ENCODE results near the gene CPNE9. TPM values are rescaled to one million over a fixed set of nuclear protein-coding genes. Genes with fewer than 3 reads are reported as not detected.

The CPNE9 gene
- polyA plus RNA-seq, 2 donors: 0.05 TPM; not detected in 1

GRCh38 chr3:9685216-9686049, 18.2 kb upstream of the CPNE9 start:
- peaks cover 63 to 71% of the 10 kb centered on the region in 2 donors for H3K36me3 ChIP-seq (ENCODE audit: control insufficient read depth in 2 of 2, insufficient read depth in 2 of 2, low read length in 1 of 2)
- 93 to 96% methylated on average over 18 of the region's 18 CpGs for WGBS, 2 donors
- no peaks in the 10 kb centered on the region for H3K4me1 ChIP-seq (ENCODE audit: control insufficient read depth in 2 of 2, insufficient read depth in 2 of 2, low read length in 1 of 2)
- no peak overlapping the region for H3K4me3 ChIP-seq (ENCODE audit: low read depth in 1 of 2, low read length in 2 of 2)
- H3K9me3 ChIP-seq (ENCODE audit: control insufficient read depth in 2 of 2, insufficient read depth in 1 of 2, low read depth in 1 of 2, low read length in 1 of 2): no peaks in the 10 kb centered on the region
- H3K27ac ChIP-seq (ENCODE audit: low read depth in 2 of 2, low read length in 1 of 2): no peak overlapping the region
- no peaks in the 10 kb centered on the region for H3K27me3 ChIP-seq (ENCODE audit: control insufficient read depth in 1 of 2, insufficient read depth in 2 of 2, low read length in 2 of 2)

- no peaks in the 10 kb centered on the region for H3K9me3 ChIP-seq (ENCODE audit: control insufficient read depth in 2 of 2, insufficient read depth in 1 of 2, low read depth in 1 of 2, low read length in 1 of 2)
- no peaks in the 10 kb centered on the region for H3K27me3 ChIP-seq (ENCODE audit: control insufficient read depth in 1 of 2, insufficient read depth in 2 of 2, low read length in 2 of 2)
- H3K4me3 ChIP-seq (ENCODE audit: low read depth in 1 of 2, low read length in 2 of 2): no peak overlapping the region
- H3K27ac ChIP-seq (ENCODE audit: low read depth in 2 of 2, low read length in 1 of 2): no peak overlapping the region
- peaks cover 64 to 70% of the 10 kb centered on the region in 2 donors for H3K36me3 ChIP-seq (ENCODE audit: control insufficient read depth in 2 of 2, insufficient read depth in 2 of 2, low read length in 1 of 2)
- H3K4me1 ChIP-seq (ENCODE audit: control insufficient read depth in 2 of 2, insufficient read depth in 2 of 2, low read length in 1 of 2): no peaks in the 10 kb centered on the region
- 92% methylated on average over 9 of the region's 9 CpGs for WGBS, 2 donors
Observed at GRCh38 chr3:9686050-9686550, 17.5 kb upstream of the CPNE9 start.

GRCh38 chr3:9686703-9687102, 16.9 kb upstream of the CPNE9 start:
- 93 to 98% methylated on average over 3 of the region's 3 CpGs for WGBS, 2 donors
- Histone ChIP-seq H3K27ac (ENCODE audit: low read depth in 2 of 2, low read length in 1 of 2) (no peak overlapping the region), H3K36me3 (ENCODE audit: control insufficient read depth in 2 of 2, insufficient read depth in 2 of 2, low read length in 1 of 2) (peaks cover 59 to 73% of the 10 kb centered on the region in 2 donors), H3K9me3 (ENCODE audit: control insufficient read depth in 2 of 2, insufficient read depth in 1 of 2, low read depth in 1 of 2, low read length in 1 of 2) (no peaks in the 10 kb centered on the region), H3K4me3 (ENCODE audit: low read depth in 1 of 2, low read length in 2 of 2) (no peak overlapping the region), H3K27me3 (ENCODE audit: control insufficient read depth in 1 of 2, insufficient read depth in 2 of 2, low read length in 2 of 2) (no peaks in the 10 kb centered on the region), H3K4me1 (ENCODE audit: control insufficient read depth in 2 of 2, insufficient read depth in 2 of 2, low read length in 1 of 2) (no peaks in the 10 kb centered on the region)

GRCh38 chr3:9687514-9687913, 16.1 kb upstream of the CPNE9 start:
- H3K4me3 ChIP-seq (ENCODE audit: low read depth in 1 of 2, low read length in 2 of 2): no peak overlapping the region
- no peak overlapping the region for H3K27ac ChIP-seq (ENCODE audit: low read depth in 2 of 2, low read length in 1 of 2)
- no peaks in the 10 kb centered on the region for H3K4me1 ChIP-seq (ENCODE audit: control insufficient read depth in 2 of 2, insufficient read depth in 2 of 2, low read length in 1 of 2)
- no peaks in the 10 kb centered on the region for H3K27me3 ChIP-seq (ENCODE audit: control insufficient read depth in 1 of 2, insufficient read depth in 2 of 2, low read length in 2 of 2)
- WGBS, 2 donors: 90 to 95% methylated on average over 7 of the region's 7 CpGs
- peaks cover 60 to 73% of the 10 kb centered on the region in 2 donors for H3K36me3 ChIP-seq (ENCODE audit: control insufficient read depth in 2 of 2, insufficient read depth in 2 of 2, low read length in 1 of 2)
- H3K9me3 ChIP-seq (ENCODE audit: control insufficient read depth in 2 of 2, insufficient read depth in 1 of 2, low read depth in 1 of 2, low read length in 1 of 2): no peaks in the 10 kb centered on the region

- H3K4me1 ChIP-seq (ENCODE audit: control insufficient read depth in 2 of 2, insufficient read depth in 2 of 2, low read length in 1 of 2): no peaks in the 10 kb centered on the region
- H3K9me3 ChIP-seq (ENCODE audit: control insufficient read depth in 2 of 2, insufficient read depth in 1 of 2, low read depth in 1 of 2, low read length in 1 of 2): no peaks in the 10 kb centered on the region
- no peak overlapping the region for H3K4me3 ChIP-seq (ENCODE audit: low read depth in 1 of 2, low read length in 2 of 2)
- no peaks in the 10 kb centered on the region for H3K27me3 ChIP-seq (ENCODE audit: control insufficient read depth in 1 of 2, insufficient read depth in 2 of 2, low read length in 2 of 2)
- WGBS, 2 donors: 93 to 97% methylated on average over 5 of the region's 5 CpGs
- H3K36me3 ChIP-seq (ENCODE audit: control insufficient read depth in 2 of 2, insufficient read depth in 2 of 2, low read length in 1 of 2): peaks cover 61 to 73% of the 10 kb centered on the region in 2 donors
- H3K27ac ChIP-seq (ENCODE audit: low read depth in 2 of 2, low read length in 1 of 2): no peak overlapping the region
Observed at GRCh38 chr3:9688961-9689360, 14.7 kb upstream of the CPNE9 start.

GRCh38 chr3:9689757-9690156, 13.9 kb upstream of the CPNE9 start:
- peaks cover 58 to 69% of the 10 kb centered on the region in 2 donors for H3K36me3 ChIP-seq (ENCODE audit: control insufficient read depth in 2 of 2, insufficient read depth in 2 of 2, low read length in 1 of 2)
- H3K9me3 ChIP-seq (ENCODE audit: control insufficient read depth in 2 of 2, insufficient read depth in 1 of 2, low read depth in 1 of 2, low read length in 1 of 2): no peaks in the 10 kb centered on the region
- H3K27me3 ChIP-seq (ENCODE audit: control insufficient read depth in 1 of 2, insufficient read depth in 2 of 2, low read length in 2 of 2): no peaks in the 10 kb centered on the region
- no peaks in the 10 kb centered on the region for H3K4me1 ChIP-seq (ENCODE audit: control insufficient read depth in 2 of 2, insufficient read depth in 2 of 2, low read length in 1 of 2)
- WGBS, 2 donors: 96 to 99% methylated on average over 4 of the region's 4 CpGs
- no peak overlapping the region for H3K4me3 ChIP-seq (ENCODE audit: low read depth in 1 of 2, low read length in 2 of 2)
- no peak overlapping the region for H3K27ac ChIP-seq (ENCODE audit: low read depth in 2 of 2, low read length in 1 of 2)

- WGBS, 2 donors: 85 to 87% methylated on average over 15 of the region's 15 CpGs
- Histone ChIP-seq H3K36me3 (ENCODE audit: control insufficient read depth in 2 of 2, insufficient read depth in 2 of 2, low read length in 1 of 2) (peaks cover 50 to 69% of the 10 kb centered on the region in 2 donors), H3K27ac (ENCODE audit: low read depth in 2 of 2, low read length in 1 of 2) (no peak overlapping the region), H3K4me1 (ENCODE audit: control insufficient read depth in 2 of 2, insufficient read depth in 2 of 2, low read length in 1 of 2) (no peaks in the 10 kb centered on the region), H3K9me3 (ENCODE audit: control insufficient read depth in 2 of 2, insufficient read depth in 1 of 2, low read depth in 1 of 2, low read length in 1 of 2) (no peaks in the 10 kb centered on the region), H3K4me3 (ENCODE audit: low read depth in 1 of 2, low read length in 2 of 2) (no peak overlapping the region), H3K27me3 (ENCODE audit: control insufficient read depth in 1 of 2, insufficient read depth in 2 of 2, low read length in 2 of 2) (no peaks in the 10 kb centered on the region)
Observed at GRCh38 chr3:9690451-9691450, 12.9 kb upstream of the CPNE9 start.

- H3K4me3 ChIP-seq (ENCODE audit: low read depth in 1 of 2, low read length in 2 of 2): no peak overlapping the region
- H3K4me1 ChIP-seq (ENCODE audit: control insufficient read depth in 2 of 2, insufficient read depth in 2 of 2, low read length in 1 of 2): no peaks in the 10 kb centered on the region
- H3K9me3 ChIP-seq (ENCODE audit: control insufficient read depth in 2 of 2, insufficient read depth in 1 of 2, low read depth in 1 of 2, low read length in 1 of 2): no peaks in the 10 kb centered on the region
- H3K27me3 ChIP-seq (ENCODE audit: control insufficient read depth in 1 of 2, insufficient read depth in 2 of 2, low read length in 2 of 2): no peaks in the 10 kb centered on the region
- H3K36me3 ChIP-seq (ENCODE audit: control insufficient read depth in 2 of 2, insufficient read depth in 2 of 2, low read length in 1 of 2): peaks cover 48 to 63% of the 10 kb centered on the region in 2 donors
- no peak overlapping the region for H3K27ac ChIP-seq (ENCODE audit: low read depth in 2 of 2, low read length in 1 of 2)
- 98% methylated on average over 2 of the region's 2 CpGs for WGBS, 2 donors
Observed at GRCh38 chr3:9691636-9692035, 12.0 kb upstream of the CPNE9 start.

GRCh38 chr3:9692416-9692815, 11.2 kb upstream of the CPNE9 start:
- Histone ChIP-seq H3K27me3 (ENCODE audit: control insufficient read depth in 1 of 2, insufficient read depth in 2 of 2, low read length in 2 of 2) (no peaks in the 10 kb centered on the region), H3K36me3 (ENCODE audit: control insufficient read depth in 2 of 2, insufficient read depth in 2 of 2, low read length in 1 of 2) (peaks cover 44 to 62% of the 10 kb centered on the region in 2 donors), H3K9me3 (ENCODE audit: control insufficient read depth in 2 of 2, insufficient read depth in 1 of 2, low read depth in 1 of 2, low read length in 1 of 2) (no peaks in the 10 kb centered on the region), H3K4me3 (ENCODE audit: low read depth in 1 of 2, low read length in 2 of 2) (no peak overlapping the region), H3K27ac (ENCODE audit: low read depth in 2 of 2, low read length in 1 of 2) (no peak overlapping the region), H3K4me1 (ENCODE audit: control insufficient read depth in 2 of 2, insufficient read depth in 2 of 2, low read length in 1 of 2) (no peaks in the 10 kb centered on the region)
- WGBS, 2 donors: 94 to 96% methylated on average over 5 of the region's 5 CpGs
